Fibroblast of peridontal ligament (primary cell): ENCODE results near the gene RBM20.

Source experiments
- DNase-seq: peaks from one replicate; pipeline ENCODE4 v3.0.0-alpha.2; 2010; ENCODE audit errors: extremely low read depth

The RBM20 gene

DNA sequence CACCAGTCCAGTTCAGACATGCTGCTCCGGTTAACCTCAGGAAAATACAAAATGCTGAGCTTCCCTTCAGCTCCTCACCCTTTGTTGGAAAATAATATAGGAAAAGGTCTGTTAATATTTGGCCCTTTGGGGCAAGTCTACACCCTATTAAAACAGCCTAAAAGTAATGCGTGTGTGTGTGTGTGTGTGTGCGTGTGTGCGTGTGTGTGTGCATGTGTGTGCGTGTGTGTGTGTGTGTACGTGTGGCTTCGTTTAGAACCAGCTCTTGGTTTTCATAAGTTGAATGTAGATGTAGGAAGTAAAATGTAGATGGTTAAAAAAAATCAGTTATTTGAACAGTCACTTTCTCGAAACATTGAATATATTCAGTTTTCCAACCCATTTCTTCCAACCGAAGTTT, 166.5 kb downstream of the RBM20 start:
- DNase-seq: no peak

GRCh38 chr10:110811791-110812581, 167.8 kb downstream of the RBM20 start:
- no peak for DNase-seq

- DNase-seq: no peak
These were observed 168.4 kb downstream of the RBM20 start for GRCh38 chr10:110812583-110812982.

- DNase-seq: no peak
These were observed 169.8 kb downstream of the RBM20 start for GRCh38 chr10:110813743-110814472.

DNA sequence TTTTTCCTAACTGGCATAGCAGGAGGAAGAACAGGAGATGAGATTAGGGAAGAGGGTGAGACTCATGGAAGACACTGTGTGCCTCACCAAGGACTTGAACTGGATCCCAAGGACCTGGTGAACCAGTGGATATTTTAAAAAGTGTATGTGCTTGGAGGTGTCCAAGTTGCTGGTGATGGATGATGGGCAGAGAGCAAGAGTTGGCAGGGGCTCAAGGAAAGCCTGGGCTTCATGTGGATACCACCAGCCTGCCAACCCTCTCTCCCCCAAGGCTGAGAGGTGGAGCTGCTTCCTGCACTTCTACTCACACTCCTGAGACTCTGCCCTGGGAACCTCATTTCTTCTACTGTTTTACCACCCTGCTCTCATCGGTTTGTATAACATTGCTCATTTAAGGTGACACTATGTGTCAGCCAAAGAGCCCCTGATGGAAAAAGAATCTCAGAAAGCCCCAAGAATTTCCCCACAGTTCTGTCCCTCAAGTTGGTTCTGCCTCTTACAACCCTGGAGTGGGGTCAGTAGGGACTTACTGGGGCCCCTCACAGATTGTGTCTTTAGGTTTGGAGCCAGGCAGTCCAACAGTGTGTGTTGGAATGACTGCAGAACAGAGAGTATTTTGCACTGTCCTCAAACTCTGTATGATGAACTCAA, 171.3 kb downstream of the RBM20 start:
- no peak for DNase-seq

GRCh38 chr10:110817614-110818013, 173.5 kb downstream of the RBM20 start:
- no peak for DNase-seq

DNA sequence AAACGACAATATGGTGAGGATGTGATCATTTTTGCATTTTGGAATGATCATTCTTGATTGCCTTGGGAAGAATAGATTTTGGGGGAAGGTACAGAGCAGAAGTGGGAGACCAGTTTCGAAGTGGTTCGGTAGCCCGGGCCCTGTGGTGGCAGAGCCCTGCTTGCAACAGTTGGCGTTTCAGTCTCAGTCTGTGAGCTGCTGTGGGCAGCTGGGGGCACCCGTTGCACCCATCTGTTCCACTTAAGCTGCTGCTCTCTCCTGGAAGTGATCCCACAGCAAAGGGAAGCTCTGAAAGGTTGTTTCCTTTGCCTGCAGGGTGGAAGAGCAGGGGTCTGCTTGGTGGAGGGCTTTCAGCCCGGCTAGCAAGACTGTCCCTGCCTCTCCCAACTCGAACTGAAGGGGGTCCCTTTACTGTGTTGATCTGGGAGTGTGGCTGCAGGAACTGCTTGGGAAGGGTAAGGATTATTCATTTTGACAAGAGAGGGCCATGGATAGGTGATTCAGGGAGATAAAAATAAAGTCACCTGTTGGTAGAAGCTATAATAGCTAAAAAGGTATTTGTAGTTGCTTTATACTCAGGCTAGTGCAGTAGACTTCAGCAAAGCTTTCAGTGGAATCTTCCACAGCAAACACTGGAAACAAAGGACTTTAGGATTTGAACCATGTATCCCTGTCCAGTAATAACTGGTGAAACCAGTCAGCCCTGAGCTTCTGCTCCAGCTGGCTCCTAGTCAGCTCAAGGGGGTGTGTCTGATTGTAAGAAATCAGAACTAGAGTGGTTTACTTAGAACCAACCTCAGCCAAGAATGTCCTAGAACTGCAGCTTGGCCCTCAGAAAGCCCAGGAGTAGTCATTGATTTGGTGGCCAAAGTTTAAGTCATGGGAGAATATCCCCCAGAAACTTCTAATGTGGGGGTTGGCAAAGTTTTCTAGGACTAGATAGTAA, 174.4 kb downstream of the RBM20 start:
- DNase-seq: peak; percentile 22

GRCh38 chr10:110820321-110820814, 176.2 kb downstream of the RBM20 start:
- peak; percentile 66 for DNase-seq

GRCh38 chr10:110821508-110821907, 177.4 kb downstream of the RBM20 start:
- DNase-seq: peak; percentile 16

DNA sequence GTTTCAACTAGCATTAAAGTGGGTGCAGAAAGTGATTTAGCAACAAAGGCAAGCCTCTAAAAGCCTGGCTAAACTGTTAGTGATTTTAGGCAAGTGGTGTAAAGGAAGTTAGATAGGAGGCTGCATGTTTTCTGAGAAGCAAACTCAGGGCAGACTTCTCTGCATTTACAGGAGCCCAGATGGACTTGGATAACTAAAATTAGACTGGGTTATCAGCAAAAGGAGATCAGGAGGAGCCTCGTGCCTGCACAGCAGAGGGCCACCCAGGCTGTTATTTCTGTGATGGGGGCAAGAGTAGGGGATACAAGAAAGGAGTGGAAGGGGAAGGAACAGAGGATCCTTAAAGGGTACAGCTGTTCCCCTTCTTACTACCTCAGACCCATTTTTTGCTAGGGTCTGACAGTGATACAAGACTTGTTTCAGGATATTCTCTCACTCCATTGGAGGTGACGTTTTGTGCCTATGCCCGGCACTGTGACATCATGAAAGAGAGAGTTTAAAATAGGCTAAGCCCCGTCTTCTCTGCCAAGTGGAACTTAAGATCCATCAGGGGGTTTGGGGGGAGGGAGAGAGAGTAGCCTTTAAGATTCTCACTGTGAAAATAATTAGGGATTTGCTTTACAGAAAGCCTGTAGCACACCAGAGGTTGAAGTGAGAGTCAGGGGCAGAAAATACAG, 178.0 kb downstream of the RBM20 start:
- no peak for DNase-seq

- DNase-seq: no peak
These were observed 178.7 kb downstream of the RBM20 start for GRCh38 chr10:110822712-110823311.

DNA sequence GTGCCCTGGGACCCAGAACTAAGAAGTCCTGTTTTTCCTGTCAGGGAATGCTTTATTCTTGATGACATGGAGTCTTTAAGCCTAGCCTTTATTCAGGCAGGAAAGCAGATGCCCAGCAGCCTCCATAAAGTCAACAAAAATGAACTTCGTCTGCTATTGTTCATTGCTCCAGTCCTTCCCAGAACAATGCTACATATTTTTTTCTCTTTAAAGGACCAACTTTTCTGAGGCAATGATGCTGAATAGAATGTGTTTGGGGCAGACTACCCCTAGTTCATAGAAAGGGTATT, 180.0 kb downstream of the RBM20 start:
- no peak for DNase-seq

GRCh38 chr10:110824660-110825059, 180.5 kb downstream of the RBM20 start:
- no peak for DNase-seq

GRCh38 chr10:110825508-110825907, 181.4 kb downstream of the RBM20 start:
- no peak for DNase-seq

DNA sequence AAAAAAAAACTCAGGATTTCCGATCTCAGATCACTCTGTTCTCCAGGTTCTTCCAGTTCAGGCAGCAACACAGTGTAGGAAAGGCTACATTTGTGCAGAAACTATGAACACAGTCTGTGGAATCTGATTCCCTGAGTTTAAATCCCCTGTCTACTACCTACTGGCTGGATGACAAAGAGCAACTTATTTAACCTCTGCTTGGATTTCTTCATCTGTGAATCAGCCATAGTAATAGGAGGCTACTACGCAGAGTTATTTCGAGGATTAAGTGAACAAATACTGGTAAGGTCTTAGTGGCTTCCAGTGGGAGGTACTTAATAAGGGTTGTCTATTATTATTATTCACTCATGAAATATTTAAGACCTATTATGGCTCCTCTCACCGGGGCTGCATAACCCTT, 183.3 kb downstream of the RBM20 start:
- DNase-seq: peak; percentile 35

DNA sequence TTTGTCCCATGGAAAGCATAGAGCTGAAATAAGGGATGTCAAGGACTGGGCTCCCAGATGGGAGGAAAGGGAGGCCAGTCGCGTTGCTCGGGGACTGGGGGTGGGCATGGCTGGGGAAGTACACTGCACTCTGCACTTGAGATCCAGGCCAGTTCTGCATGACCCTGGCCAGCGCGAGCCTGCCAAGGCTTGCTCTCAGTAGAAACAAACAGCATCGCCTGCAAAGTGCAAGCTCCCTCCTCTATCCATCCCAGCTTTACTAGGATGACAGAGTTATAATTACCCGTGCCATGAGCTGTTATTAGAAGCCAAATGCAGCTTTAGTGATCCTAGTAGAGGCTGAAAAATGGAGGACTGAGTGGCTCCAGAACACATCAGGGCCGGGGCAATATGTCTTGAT, 183.7 kb downstream of the RBM20 start:
- DNase-seq: no peak

- no peak for DNase-seq
These were observed 184.4 kb downstream of the RBM20 start for GRCh38 chr10:110828525-110828924.

- no peak for DNase-seq
These were observed 185.7 kb downstream of the RBM20 start for GRCh38 chr10:110829721-110830410.

DNA sequence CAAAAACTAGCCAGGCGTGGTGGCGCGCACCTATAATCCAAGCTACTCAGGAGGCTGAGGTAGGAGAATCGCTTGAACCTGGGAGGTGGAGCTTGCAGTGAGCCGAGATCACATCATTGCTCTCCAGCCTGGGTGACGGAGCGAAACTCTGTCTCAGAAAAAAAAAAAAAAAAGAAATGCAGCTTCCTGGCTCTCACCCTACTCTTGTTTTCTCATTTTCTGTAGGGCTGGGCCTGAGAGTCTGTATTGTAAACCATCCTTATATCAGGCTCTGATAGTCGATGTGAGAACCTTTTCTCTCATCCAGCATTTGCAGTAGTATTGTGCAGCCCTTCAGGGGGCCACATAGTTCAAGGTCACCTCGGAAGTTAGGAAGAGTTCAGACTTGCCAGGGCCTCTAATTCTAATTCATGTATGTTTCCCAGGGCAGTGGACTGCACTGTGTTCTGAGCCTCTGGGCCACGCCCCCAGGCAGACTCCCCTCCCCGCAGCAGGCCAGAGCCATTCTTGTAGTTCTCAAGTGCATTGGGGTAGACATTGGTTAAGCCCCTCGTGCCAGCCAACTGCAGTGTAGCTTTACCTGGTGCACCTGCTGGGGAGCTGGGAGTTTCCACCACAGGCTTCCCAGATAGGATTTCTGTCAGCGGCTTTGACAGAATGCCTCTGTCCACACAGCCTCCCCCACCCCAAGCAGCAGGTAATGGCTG, 189.3 kb downstream of the RBM20 start:
- no peak for DNase-seq
